Measurements from ENCODE around the gene RET.

Gene RET

DNA sequence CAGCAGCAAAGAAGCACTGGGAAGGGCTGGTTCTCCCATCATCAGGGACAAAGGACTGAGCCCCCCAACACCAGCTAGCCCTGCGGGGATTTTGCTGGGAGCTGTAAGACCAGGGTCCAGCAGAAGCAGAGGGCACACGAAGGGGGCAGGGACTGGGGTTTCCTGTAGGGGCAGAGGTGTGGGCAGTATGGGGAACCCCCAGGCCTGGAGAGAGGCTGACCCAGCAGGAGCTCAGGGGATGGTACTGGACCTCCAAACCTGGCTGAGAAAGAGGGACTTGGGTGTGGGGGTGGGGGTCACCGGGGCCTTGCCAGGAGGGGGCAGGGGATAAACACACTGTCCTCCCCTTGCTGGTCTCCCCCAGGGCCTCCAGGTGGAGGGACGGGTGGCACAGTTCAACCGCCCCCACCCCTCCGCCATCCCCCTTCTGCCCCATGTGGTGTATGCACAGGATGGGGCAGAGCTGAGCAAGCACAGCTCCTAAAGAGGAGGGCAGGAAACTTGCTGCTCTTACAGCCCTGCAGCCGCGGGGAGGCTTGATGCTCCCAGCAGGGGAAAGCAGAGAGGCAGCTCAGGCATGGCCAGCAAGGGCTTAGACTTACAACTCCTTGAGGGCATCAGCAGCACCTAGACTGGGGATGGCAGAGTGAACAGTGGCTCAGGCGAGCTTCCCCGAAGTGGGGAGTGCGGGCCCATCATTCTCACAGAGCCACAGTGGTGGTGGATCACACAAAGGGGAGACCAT is 12.4 kb upstream of the RET start:
- no peak for DNase-seq

DNA sequence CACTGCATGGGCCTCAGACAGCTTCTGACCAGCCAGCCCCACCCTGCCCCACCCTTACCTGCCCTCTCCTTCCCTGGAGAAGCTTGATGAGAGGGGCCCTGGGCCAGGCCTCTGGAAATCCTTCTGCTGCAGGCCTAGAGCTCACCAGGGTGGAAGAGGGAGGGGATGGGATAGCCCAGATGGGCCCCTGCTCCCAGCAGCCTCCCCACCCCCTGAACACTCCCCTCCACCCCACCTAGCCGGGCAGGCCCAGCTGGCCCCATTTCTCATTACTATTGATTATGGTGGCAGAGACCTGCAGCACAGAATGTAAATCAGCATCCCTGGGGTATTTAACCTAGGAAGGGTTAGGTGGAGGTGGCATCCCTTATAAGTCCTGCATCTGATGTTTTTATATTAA is 11.6 kb upstream of the RET start:
- DNase-seq, result no peak

DNA sequence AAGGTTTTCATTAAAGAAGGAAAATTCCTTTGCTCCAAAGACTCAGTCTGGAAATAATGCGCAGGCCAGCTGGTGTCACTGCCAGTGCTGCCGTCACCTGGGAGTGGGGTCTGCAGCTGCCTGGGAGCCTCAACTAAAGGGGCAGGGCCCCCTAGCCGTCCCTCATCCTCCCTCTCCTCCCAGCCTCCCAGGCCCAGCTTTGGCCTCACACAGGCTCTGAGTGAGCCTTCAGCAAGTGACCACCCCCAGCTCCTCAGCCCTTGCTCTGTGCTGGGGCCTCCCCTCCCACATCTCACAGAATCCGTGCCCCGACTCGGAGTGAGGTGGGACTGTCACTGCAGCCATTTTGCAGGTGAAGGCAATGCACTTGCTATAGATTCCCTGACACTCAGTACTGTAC is 11.1 kb upstream of the RET start:
- DNase-seq, result no peak

- no peak for DNase-seq
Observed at GRCh38 chr10:43066481-43066880, 10.4 kb upstream of the RET start.

DNA sequence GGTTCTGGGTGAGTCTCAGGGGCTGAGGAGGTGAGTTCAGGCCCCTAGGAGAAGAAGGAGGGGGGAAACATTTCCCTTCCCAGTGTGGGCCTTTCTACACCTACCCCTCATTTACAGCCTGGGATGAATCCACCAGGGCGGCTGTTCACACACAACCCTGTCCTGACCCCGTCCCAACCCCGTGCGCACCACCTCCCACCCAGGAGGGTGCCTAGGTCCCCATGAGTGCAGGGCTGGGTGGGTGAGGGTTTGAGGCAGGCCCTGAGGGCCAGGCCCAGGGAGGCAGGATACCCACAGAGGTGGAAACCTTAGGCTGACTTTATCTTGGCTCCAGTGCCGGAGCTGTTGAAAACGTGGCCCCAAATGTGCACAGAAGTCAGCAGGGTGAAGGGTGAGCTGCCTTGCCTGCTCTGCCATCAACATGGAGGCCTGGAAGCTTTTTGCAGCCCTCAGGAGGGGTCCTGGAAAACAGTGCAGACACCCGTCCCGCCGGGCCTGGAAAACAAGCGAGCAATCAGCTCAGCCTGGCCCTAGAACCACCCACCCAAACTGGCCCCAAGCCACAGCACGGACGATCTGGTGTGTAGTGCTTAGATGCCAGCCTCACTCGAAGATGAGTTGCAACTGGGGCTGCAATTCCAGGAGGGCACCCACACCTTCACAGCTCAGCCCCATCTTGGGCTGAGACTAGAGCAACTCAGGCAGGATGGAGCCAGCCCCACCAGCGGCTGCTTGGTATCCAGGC is 9.3 kb upstream of the RET start:
- no peak for DNase-seq

- no peak for DNase-seq
Observed at GRCh38 chr10:43068136-43068395, 8.8 kb upstream of the RET start.

- no peak for DNase-seq
Observed at GRCh38 chr10:43068471-43069210, 8.2 kb upstream of the RET start.

DNA sequence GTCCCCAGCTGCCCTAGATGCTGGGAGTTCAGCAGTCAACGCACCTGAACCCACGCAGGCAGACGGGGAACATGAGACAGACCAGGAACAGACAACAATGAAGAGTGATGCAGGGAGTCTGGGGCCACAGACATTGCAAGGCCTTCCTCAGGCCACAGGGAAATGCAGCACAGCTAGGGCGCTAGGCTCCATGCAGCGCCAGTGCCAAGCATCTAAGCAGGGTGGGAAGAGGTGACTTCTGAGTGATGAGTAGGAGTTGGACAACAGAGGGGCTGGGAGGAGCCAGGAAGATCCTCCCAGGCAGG is 7.7 kb upstream of the RET start:
- DNase-seq, result no peak

GRCh38 chr10:43069579-43069978 is 7.3 kb upstream of the RET start:
- DNase-seq, result no peak

GRCh38 chr10:43070121-43071085 is 6.5 kb upstream of the RET start:
- DNase-seq, result no peak

DNA sequence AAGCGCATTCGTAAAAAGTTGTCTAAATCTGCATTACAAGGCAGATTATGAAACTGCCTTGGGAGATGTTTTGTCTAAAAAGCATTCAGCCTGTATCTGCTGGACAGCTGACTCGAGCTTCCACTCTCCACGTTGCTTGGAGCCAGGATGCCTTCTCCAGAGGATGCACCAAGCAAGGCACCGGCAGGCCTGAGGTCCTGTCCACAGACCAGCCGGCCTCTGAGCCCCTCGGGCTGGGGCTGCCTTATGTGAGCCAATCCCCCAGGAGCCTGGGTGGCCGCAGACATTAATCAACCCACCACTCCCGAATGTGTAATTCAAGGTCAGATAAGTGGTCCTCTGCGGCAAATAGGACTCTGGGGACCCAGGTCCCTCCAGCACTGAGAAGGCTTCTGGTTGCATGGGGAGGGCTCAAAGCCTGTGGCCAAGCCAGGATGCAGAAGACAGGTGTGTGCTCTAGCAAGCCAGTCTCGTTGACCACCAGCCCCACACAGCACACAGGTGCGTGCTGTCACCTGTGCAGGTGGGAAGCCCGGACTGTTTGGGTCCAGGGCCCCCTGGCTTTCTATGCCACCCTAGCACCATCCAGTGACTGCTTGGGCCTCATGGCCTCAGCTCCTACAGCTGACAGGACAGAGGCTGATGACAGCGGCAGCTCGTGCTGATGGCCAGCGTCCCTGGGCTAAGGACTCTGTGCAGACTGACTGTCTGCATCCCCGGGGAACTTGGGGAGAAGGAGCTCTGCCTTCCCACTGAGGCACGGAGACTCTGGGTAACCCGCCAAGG is 4.8 kb upstream of the RET start:
- DNase-seq, result no peak

GRCh38 chr10:43073191-43073590 is 3.7 kb upstream of the RET start:
- no peak for DNase-seq

DNA sequence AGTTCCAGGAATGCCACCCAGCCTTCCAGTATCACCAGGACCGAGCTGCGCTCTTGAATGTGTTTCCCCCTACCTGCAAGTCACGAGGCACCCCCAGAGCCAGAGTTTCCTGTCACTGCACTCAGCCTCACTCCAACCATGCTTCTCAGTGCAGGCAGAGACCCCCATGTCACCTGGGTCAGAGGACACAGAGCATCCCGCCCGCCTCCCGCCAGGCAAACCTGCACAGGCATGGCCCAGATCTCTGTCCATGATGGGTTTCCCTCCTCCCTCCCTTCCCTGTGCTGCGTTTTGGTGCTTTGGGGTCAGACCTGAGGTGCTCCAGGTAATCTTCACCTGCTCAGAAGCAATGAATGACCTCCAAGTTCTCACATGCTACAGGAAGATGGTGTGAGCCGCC is 3.1 kb upstream of the RET start:
- no peak for DNase-seq

GRCh38 chr10:43074409-43074808 is 2.5 kb upstream of the RET start:
- DNase-seq, result no peak

DNA sequence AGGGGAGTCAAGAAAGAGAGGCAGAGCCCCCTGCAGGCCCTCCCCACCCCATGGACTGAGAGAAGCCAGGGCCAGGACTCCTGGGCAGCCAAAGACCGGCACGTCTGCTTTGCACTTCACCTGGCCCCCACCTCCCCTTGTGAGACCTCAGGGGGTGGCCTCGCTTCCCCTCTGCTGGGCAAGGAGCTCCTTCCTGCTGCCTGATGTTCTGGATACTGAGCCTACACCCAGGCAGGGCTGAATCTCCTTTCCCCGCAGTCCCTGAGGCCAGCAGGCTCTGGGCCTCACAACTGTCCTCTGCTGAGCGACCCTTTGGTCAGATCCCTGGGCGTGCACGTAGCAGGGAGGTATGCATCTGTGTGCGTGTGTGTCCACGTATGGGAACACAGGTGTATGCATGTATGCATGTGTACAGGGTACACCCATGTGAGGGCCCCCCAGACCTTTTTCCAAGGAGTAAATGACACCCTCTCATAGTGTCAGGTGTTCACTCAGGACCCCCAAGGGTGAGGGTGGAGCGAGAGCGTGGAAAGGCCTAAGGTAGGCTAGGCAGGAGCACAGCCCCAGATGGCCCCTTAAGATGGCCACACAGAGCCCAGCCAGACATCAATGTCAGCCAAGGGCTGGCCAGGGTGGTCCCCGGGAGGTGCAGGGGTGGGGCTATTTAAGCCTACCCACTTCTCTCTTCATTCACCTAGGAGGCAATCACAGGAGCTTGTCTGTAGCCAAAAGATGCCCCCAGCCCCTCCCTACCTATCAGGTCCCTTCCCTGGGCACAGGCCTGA is 1.9 kb upstream of the RET start:
- DNase-seq, result no peak

GRCh38 chr10:43075612-43076003 is 1.3 kb upstream of the RET start:
- DNase-seq, result no peak

DNA sequence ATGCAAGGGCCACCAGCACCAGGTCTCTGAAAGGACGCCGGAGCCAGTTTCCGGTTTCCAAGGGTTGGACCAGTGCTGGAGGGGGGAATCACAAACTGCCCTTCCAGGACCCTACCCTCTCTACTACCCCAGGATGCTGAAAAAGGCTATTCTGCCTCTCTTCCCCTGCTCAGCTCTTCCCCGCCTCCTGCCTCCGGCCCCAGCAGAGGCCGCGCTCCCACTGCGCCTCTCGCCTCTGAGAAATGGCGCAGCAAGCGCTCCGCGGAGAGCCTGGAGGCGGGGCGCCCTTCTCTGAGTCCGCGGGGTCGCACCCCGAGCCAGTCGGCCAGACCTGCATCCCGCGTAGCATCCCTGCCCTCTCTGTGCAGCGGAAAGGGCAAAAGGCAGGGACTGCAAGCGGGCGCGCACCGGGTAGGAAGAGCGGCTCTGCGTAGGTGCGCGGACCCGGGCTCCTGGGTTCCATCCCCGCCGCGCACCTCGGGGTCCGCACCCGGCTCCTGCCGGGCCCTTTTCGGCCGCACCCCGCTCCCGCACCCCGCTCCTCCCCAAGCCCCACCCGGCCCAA is 476 bp upstream of the RET start:
- DNase-seq, result no peak

- DNase-seq, result no peak
Observed at GRCh38 chr10:43077421-43078171, 727 bp downstream of the RET start.

- no peak for DNase-seq
Observed at GRCh38 chr10:43078175-43078985, 1.5 kb downstream of the RET start.

- DNase-seq, result no peak
Observed at GRCh38 chr10:43078986-43079273, 2.1 kb downstream of the RET start.
